ENCODE results near the gene NAT8L.
A peak's percentile ranks its signal among the peaks of the same experiment; 100 is the strongest.

Gene NAT8L

DNA sequence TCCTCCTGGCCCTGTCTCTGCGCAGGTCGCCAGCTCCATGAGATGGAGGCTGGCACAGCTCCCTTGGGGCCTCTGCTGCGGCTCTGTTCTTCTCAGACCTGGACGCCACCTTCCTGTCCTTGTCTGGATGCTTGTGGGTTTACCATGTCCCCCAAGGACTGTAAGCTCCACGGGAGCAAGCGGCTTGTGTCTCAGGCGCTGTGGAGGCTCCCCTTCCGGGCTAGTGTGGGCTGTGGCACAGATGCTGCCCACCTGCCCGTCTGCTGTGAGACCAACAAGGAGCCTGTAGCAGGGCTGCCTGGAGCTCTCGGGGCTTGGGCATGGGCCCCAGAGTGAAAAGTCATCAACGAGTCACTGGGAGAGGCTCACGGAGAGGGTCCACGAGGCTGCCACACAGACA is 25.2 kb downstream of the NAT8L start:
- TF ChIP-seq, protein P1, sequence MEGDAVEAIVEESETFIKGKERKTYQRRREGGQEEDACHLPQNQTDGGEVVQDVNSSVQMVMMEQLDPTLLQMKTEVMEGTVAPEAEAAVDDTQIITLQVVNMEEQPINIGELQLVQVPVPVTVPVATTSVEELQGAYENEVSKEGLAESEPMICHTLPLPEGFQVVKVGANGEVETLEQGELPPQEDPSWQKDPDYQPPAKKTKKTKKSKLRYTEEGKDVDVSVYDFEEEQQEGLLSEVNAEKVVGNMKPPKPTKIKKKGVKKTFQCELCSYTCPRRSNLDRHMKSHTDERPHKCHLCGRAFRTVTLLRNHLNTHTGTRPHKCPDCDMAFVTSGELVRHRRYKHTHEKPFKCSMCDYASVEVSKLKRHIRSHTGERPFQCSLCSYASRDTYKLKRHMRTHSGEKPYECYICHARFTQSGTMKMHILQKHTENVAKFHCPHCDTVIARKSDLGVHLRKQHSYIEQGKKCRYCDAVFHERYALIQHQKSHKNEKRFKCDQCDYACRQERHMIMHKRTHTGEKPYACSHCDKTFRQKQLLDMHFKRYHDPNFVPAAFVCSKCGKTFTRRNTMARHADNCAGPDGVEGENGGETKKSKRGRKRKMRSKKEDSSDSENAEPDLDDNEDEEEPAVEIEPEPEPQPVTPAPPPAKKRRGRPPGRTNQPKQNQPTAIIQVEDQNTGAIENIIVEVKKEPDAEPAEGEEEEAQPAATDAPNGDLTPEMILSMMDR (conservative IDR thresholded peaks at IDR 0.05; ENCODE audit: low read length) = no peak
- no peak overlapping the region for H3K4me3 ChIP-seq (ENCODE audit: low read length)
- no peak for DNase-seq (ENCODE audit: low read depth)

DNA sequence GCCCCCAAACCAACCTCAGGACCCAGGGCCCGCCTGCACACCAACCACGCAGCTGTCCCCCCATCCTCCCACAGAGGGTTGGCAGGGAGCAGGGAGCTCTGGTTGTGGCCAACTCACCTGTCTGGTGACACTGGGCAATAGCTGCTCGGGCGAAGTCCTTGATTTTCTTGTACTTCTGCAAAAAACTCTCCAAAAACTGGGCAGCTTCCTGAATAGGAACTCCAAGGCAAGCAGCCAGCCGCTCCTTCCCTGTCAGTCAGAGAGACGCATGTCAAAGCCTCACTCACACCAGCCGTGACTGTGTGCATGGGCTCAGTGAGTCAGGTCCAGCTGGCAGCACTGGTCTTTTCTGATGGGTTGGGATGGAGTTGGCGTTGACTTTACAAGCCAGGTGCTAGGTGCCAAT is 26.4 kb downstream of the NAT8L start:
- H3K4me3 ChIP-seq (ENCODE audit: low read length) = no peak overlapping the region
- TF ChIP-seq, protein P1 (conservative IDR thresholded peaks at IDR 0.05; ENCODE audit: low read length) = no peak
- no peak for DNase-seq (ENCODE audit: low read depth)

DNA sequence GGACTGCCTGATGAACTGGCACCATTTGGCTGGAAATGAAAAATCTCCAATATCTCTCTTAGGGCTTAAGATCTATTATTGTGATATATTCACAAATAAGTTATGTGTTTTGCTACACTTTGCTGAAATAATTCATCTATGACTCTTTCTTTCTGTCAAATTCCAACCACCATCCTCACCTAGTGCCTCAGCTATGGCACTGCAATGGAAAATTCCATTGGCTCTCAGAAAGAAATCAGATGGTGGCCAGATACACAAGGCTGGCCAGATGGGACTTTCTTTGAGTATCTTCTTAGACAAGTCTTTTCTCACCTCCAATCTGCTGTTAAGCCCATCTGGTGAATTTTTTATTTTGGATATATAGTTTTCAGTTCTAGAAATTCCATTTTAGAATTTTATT is 28.0 kb downstream of the NAT8L start:
- no peak for DNase-seq (ENCODE audit: low read depth)
- no peak overlapping the region for H3K4me3 ChIP-seq (ENCODE audit: low read length)
- TF ChIP-seq, protein P1 (conservative IDR thresholded peaks at IDR 0.05; ENCODE audit: low read length) = peak; percentile 2; the same call in 1 of the 2 replicates

DNA sequence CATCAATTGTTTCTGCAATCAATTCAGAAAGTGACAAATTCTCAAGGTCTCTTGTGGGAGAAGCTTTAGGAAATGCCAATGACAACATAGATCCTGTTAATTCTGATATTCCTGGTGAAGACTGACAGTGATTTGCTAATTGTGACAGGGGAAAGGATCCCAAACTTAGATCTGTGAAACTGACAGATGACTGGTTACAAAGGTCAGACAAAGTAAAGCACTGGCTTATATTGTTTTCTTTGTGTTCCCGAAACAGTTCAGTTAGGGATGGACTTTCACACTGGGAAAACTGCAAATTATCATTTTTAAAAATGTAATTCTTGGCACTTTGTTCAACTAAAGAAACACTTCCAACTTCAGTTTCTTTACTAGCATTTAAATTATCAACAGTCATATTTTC is 30.1 kb downstream of the NAT8L start:
- TF ChIP-seq, protein P1 (conservative IDR thresholded peaks at IDR 0.05; ENCODE audit: low read length) = no peak
- no peak for DNase-seq (ENCODE audit: low read depth)
- H3K4me3 ChIP-seq (ENCODE audit: low read length) = no peak overlapping the region

DNA sequence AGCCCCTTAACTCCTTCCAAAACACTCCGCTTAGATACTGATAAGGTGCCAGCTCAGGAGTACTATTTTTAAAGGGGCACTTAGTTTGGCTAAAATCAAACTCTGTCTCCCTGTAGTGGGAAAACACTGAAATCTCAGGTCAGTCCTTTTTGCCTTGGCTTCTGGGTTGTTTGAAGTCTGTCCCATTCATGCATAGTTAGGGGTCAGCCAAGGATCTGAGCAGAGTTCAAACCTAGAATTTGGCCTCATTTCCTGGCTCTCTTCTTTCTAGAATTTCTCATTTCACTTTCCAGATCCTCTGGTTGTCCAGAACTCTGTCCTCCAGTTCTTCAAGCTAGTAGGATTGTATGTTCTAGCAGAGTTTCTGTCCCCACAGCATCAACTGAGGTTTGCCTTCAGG is 31.5 kb downstream of the NAT8L start:
- TF ChIP-seq, protein P1 (conservative IDR thresholded peaks at IDR 0.05; ENCODE audit: low read length) = no peak
- H3K4me3 ChIP-seq (ENCODE audit: low read length) = no peak overlapping the region
- no peak for DNase-seq (ENCODE audit: low read depth)

DNA sequence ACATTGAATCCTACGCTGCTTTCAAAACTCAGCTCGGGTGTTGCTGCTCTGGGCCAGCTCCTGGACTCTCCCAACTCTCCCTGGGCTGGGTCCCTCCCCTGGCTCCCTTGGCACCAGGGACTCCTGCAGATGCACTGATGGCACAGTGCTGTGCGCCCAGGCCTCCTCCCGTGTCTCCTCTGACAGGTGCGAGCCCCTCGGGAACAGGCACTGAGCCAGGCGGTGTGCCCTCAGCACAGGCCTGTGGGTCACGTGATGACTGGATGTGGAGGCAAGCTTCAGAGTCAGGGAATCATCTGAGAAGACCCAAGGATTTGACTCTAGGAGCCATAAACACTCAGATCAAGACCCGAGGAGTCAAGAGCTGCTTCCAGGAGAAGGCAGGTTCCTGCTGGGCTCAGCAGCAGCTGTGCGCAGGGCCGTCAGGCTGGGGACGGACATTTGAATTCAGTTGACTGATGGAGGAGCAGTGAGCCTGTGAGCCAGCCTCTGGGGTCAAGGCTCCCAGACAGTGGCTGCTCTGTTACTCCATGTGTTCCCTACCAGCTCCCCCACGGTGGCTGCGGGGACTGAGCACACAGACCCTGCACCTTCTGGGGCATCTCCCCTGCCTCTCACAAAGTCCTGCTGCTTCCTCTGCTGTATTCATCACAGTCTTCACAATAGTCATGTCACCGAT is 33.0 kb downstream of the NAT8L start:
- TF ChIP-seq, protein P1 (conservative IDR thresholded peaks at IDR 0.05; ENCODE audit: low read length) = no peak
- no peak for DNase-seq (ENCODE audit: low read depth)
- H3K4me3 ChIP-seq (ENCODE audit: low read length) = no peak overlapping the region

DNA sequence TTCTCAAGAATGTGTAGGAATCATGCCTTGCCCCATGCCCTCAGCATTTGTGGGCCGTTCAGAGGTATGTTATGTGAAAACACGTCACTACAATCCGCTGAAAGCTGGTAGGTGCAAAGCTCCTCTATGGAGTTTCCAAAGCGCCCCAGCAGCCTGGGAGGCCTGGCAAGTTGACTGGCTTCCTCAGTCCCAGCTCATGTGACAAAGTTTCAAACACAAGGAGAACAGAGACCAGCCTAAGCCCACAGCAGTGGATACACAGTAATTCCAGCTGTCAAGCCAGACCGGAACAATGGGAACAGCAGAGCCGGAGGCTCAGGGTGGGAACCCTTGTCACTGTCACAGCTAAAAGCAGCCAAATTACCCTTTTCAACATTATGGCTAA is 33.5 kb downstream of the NAT8L start:
- TF ChIP-seq, protein P1 (conservative IDR thresholded peaks at IDR 0.05; ENCODE audit: low read length) = no peak
- no peak for DNase-seq (ENCODE audit: low read depth)
- no peak overlapping the region for H3K4me3 ChIP-seq (ENCODE audit: low read length)
